HepG2 (cell line): Measurements from ENCODE around the gene DHRS7. TPM values are rescaled to one million over a fixed set of nuclear protein-coding genes. Genes with fewer than 3 reads are reported as not detected.

Source experiments
- ATAC-seq: fragments of 200-7000 bp; cut with Tn5 transposase; 3 replicates; pipeline ENCODE4 v1.9.1; 2020; ENCODE audit warnings: mild to moderate bottlenecking, moderate library complexity
- BruUV-seq: library from RNA; stranded (reverse); fragments of 400-500 nt; replicated peaks from 2 replicates; lab custom pipeline; 2021; lab: Mats Ljungman, UMichigan
- CTCF ChIA-PET: fragments of 300-600 bp; formaldehyde crosslinking; extraction: SDS; loops from one replicate; lab custom pipeline; 2021; ENCODE audit warnings: low total read pairs, inconsistent platforms, low intra/inter-chr PET ratio; lab: Yijun Ruan, JAX
- POLR2A ChIA-PET: fragments of 350-600 bp; sonication (Branson Sonifier 250); formaldehyde crosslinking; loops from one replicate; lab custom pipeline; 2020; ENCODE audit warnings: antibody characterized with exemption, inconsistent platforms; lab: Yijun Ruan, JAX
- DNase-seq: peaks from one replicate; pipeline ENCODE4 v3.0.0-alpha.2; 2015; ENCODE audit warnings: low spot score
- FAIRE-seq: peaks from 3 replicates; lab custom pipeline; 2011; peaks lifted over from hg19 to GRCh38; lab: Jason Lieb, UNC
- H2AFZ ChIP-seq: one replicate; pipeline ENCODE4 v1.6.1; 2011; ENCODE audit warnings: low read length, inconsistent platforms
- H3K27ac ChIP-seq: fragments of 300-600 bp; 3 replicates; pipeline ENCODE4 v1.8.0; 2011; ENCODE audit warnings: mixed run types, mild to moderate bottlenecking, mixed read lengths, low read length, inconsistent platforms; ENCODE audit not compliant: insufficient read depth; ENCODE audit errors: extremely low read length
- H3K27me3 ChIP-seq, 2 experiments: fragments of 200-600 bp in 1 of 2; 2 replicates in 1 of 2; 3 replicates in 1 of 2; pipeline versions ENCODE4 v1.6.0 to v1.8.0; 2011; ENCODE audit warnings: low read length in 2 of 2, mild to moderate bottlenecking in 2 of 2, moderate library complexity in 2 of 2, inconsistent platforms in 1 of 2; ENCODE audit not compliant: insufficient read depth in 2 of 2, control insufficient read depth in 1 of 2
- H3K36me3 ChIP-seq, 2 experiments: fragments of 200-600 bp in 1 of 2; replicated peaks in 1 of 2; 2 replicates in 1 of 2; 3 replicates in 1 of 2; pipeline versions ENCODE4 v1.5.1 to v1.8.0; 2011; ENCODE audit warnings: low read length in 2 of 2, inconsistent platforms in 1 of 2; ENCODE audit not compliant: insufficient read depth in 2 of 2, control insufficient read depth in 1 of 2
- H3K4me1 ChIP-seq: 2 replicates; pipeline ENCODE4 v1.5.1; 2012; ENCODE audit warnings: low read length, inconsistent platforms; ENCODE audit not compliant: insufficient read depth
- H3K4me2 ChIP-seq: 2 replicates; pipeline ENCODE4 v1.6.0; 2011; ENCODE audit warnings: low read depth, low read length, inconsistent platforms
- H3K4me3 ChIP-seq, 3 experiments: fragments of 200-600 bp in 1 of 3; sonication (generic), shearing (Covaris generic) in 1 of 3; replicated peaks in 1 of 3; 2 replicates each; pipeline ENCODE4 v1.5.1; 2011 to 2016; ENCODE audit warnings: low read length in 3 of 3, inconsistent platforms in 2 of 3, low read depth in 2 of 3, mild to moderate bottlenecking in 2 of 3, control low read depth in 1 of 3, mixed read lengths in 1 of 3; ENCODE audit not compliant: insufficient read depth in 1 of 3
- H3K79me2 ChIP-seq: one replicate; pipeline ENCODE4 v1.6.1; 2011; ENCODE audit warnings: low read length, inconsistent platforms; ENCODE audit not compliant: insufficient read depth
- H3K9ac ChIP-seq: 2 replicates; pipeline ENCODE4 v1.6.0; 2011; ENCODE audit warnings: mild to moderate bottlenecking, low read depth, low read length, inconsistent platforms; ENCODE audit not compliant: insufficient read depth
- H3K9me3 ChIP-seq: 2 replicates; pipeline ENCODE4 v1.5.1; 2012; ENCODE audit warnings: mild to moderate bottlenecking, low read length
- H4K20me1 ChIP-seq: 2 replicates; pipeline ENCODE4 v1.6.0; 2011; ENCODE audit warnings: inconsistent platforms, mild to moderate bottlenecking, low read length, moderate library complexity; ENCODE audit not compliant: insufficient read depth
- DMTF1 ChIP-seq: sonication (generic); formaldehyde crosslinking; IDR thresholded peaks from 2 replicates; pipeline ENCODE4 v1.4.0; 2020; ENCODE audit warnings: mild to moderate bottlenecking, missing genetic modification reagents
- FOXP4 ChIP-seq: sonication (generic); formaldehyde crosslinking; IDR thresholded peaks from 2 replicates; pipeline ENCODE4 v1.4.0; 2020; ENCODE audit warnings: missing genetic modification reagents
- GLI4 ChIP-seq: sonication (generic); formaldehyde crosslinking; IDR thresholded peaks from 2 replicates; pipeline ENCODE4 v1.5.1; 2020; ENCODE audit warnings: missing genetic modification reagents, mild to moderate bottlenecking, moderate library complexity, borderline replicate concordance
- HMGXB4 ChIP-seq, 2 experiments: sonication (generic) in 1 of 2; formaldehyde crosslinking in 1 of 2; IDR thresholded peaks; 2 replicates each; pipeline versions ENCODE4 v1.4.0 to v1.6.1; 2018 to 2020; ENCODE audit warnings: missing genetic modification reagents in 2 of 2, borderline replicate concordance in 1 of 2, low read depth in 1 of 2, mild to moderate bottlenecking in 1 of 2, missing biosample characterization in 1 of 2
- MZF1 ChIP-seq: sonication (generic); formaldehyde crosslinking; IDR thresholded peaks from 2 replicates; pipeline ENCODE4 v1.8.1; 2023; ENCODE audit warnings: mild to moderate bottlenecking, missing genetic modification reagents, borderline replicate concordance
- NFIC ChIP-seq: IDR thresholded peaks from 2 replicates; pipeline ENCODE4 v1.6.1; 2012; ENCODE audit warnings: mild to moderate bottlenecking, low read length, inconsistent platforms
- RBM22 ChIP-seq: fragments of 200-400 bp; formaldehyde crosslinking; optimal IDR thresholded peaks from 2 replicates; pipeline ENCODE3; 2017; ENCODE audit warnings: mild to moderate bottlenecking, low read length, moderate library complexity
- TMF1 ChIP-seq: sonication (generic); formaldehyde crosslinking; IDR thresholded peaks from 2 replicates; pipeline ENCODE4 v1.8.1; 2022; ENCODE audit warnings: low read depth, missing genetic modification reagents
- ZBTB20 ChIP-seq: sonication (generic); formaldehyde crosslinking; IDR thresholded peaks from 2 replicates; pipeline ENCODE4 v1.8.1; 2023; ENCODE audit warnings: missing genetic modification reagents, low read depth, mild to moderate bottlenecking, borderline replicate concordance
- ZBTB3 ChIP-seq: sonication (generic); formaldehyde crosslinking; IDR thresholded peaks from 2 replicates; pipeline ENCODE4 v1.4.0; 2020; ENCODE audit warnings: low read depth, mild to moderate bottlenecking, moderate library complexity, missing genetic modification reagents, borderline replicate concordance
- WGBS: methylation state at CpG from one replicate; pipeline ENCODE4 v1.1.6; 2017; ENCODE audit warnings: low lambda C conversion rate; 5-methylcytosine and 5-hydroxymethylcytosine counted together
- in situ Hi-C: cut with HindIII; loops from 2 replicates; pipeline ENCODE4 v1.10.0; 2017; ENCODE audit warnings: low pct_unique_long_range_greater_than_20kb; ENCODE audit not compliant: extremely low pct_ligation_motif_present
- intact Hi-C: fragments of 100-400 bp; cut with micrococcal nuclease; formaldehyde crosslinking; loops from one replicate; pipeline ENCODE4 v1.10.0; 2022; ENCODE audit not compliant: unreplicated experiment
- polyA plus RNA-seq, 8 experiments: library from polyadenylated mRNA; depleted of rRNA in 3 of 8; stranded (reverse) in 7 of 8; unstranded in 1 of 8; fragments of >200 nt; fragmentation: Illumina TruSeq in 4 of 8; extraction: Trizol in 4 of 8; gene quantifications; 2 replicates each; pipeline versions ENCODE4 v1.2.1 to v1.2.3, GENCODE V29; 2011 to 2016; ENCODE audit warnings: low read depth in 4 of 8, missing spikeins in 1 of 8, mixed read lengths in 1 of 8; ENCODE audit not compliant: insufficient read depth in 1 of 8
- total RNA-seq, 5 experiments: library from RNA; depleted of rRNA; stranded (reverse); fragments of >200 nt; fragmentation: Illumina TruSeq; extraction: Trizol; gene quantifications; 2 replicates each; pipeline ENCODE4 v1.2.3, GENCODE V29; 2016; ENCODE audit warnings: low read depth in 1 of 5
- TF ChIP-seq, protein P1 (sequence below): IDR thresholded peaks from 2 replicates; pipeline ENCODE4 v1.6.1; 2016; ENCODE audit warnings: low read depth
- TF ChIP-seq, protein P2 (sequence below): sonication (generic); formaldehyde crosslinking; IDR thresholded peaks from 2 replicates; pipeline ENCODE4 v1.4.0; 2020; ENCODE audit warnings: missing genetic modification reagents

DHRS7 gene
- total and polyA plus RNA-seq, 2 of the 13 experiments (the other 11 are each of a cell fraction or from before 2014, with no cell fraction given), result 20.8 to 44.4 TPM

DNA sequence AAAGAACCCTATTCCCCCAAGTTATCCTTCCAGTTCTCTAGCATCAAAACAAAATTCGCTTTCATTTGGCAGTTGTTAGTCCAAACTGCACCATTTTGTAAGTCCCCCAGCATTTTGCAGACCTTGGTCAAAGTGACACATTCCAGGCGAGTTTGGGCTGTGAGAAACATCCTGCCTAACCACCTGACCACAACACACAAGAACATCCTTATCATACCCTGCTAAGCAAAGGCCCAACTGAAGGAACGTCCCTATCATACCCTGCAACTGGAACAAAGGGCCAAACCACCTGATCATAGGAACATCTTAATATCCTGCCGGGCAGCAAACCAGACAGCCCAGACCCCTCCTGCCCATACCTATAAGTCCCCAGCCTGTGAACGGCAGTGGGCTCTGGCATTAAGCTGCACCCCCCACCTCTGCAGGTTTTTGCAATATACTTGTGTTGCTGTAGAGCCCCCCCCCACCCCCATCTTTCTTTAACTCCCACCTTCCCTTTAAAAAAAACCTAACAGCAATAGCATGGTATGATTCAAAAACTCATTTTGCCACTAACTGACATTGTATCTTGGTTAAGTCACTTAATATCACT is 70.8 kb downstream of the DHRS7 start:
- Histone ChIP-seq H3K79me2 (peaks cover 70% of the 10 kb centered on the region), H3K4me1 (peaks cover 33% of the 10 kb centered on the region), H3K36me3 (peaks cover 7 to 13% of the 10 kb centered on the region in 2 experiments; a peak in 4 of 5 replicates), H4K20me1 (no peaks in the 10 kb centered on the region), H2AFZ (no peak overlapping the region), H3K4me3 (peak overlapping the region; percentile 84 to 95 (median 90); a peak in 5 of 6 replicates), H3K4me2 (peak overlapping the region; percentile 93), H3K27me3 (peaks cover 0 to 3% of the 10 kb centered on the region in 2 experiments; a peak in 1 of 5 replicates), H3K9me3 (no peaks in the 10 kb centered on the region), H3K9ac (peak overlapping the region; percentile 95), H3K27ac (peak overlapping the region; percentile 98)
- DNase-seq (peak; percentile 90), FAIRE-seq (peak; percentile 88), ATAC-seq (peak; percentile 61)
- ChIA-PET CTCF (no interaction called here), POLR2A (no interaction called here)
- intact Hi-C loops, result no loop called here
- no TSS peak for BruUV-seq
- WGBS, result 24% methylated on average over 4 of the region's 5 CpGs
- in situ Hi-C loops, result loop anchor here (5.0 kb wide), 1 partner anchor 153 kb away; the partner anchor contains the start of gene PPM1A
- TF ChIP-seq GLI4 (CRISPR knock-in tag) (no peak), TMF1 (no peak), NFIC (0 out of 2 replicates have a peak, but pooled peaks have one; percentile 32), ZBTB3 (CRISPR knock-in tag) (no peak), ZBTB20 (CRISPR knock-in tag) (no peak), FOXP4 (CRISPR knock-in tag) (peak; percentile 81), RBM22 (no peak), MZF1 (CRISPR knock-in tag) (no peak), DMTF1 (CRISPR knock-in tag) (no peak), HMGXB4 (CRISPR knock-in tag; IDR thresholded peaks at IDR 0.05; ENCODE audit: borderline replicate concordance in 1 of 2, low read depth in 1 of 2) (no peak)
- TF ChIP-seq, protein P1, sequence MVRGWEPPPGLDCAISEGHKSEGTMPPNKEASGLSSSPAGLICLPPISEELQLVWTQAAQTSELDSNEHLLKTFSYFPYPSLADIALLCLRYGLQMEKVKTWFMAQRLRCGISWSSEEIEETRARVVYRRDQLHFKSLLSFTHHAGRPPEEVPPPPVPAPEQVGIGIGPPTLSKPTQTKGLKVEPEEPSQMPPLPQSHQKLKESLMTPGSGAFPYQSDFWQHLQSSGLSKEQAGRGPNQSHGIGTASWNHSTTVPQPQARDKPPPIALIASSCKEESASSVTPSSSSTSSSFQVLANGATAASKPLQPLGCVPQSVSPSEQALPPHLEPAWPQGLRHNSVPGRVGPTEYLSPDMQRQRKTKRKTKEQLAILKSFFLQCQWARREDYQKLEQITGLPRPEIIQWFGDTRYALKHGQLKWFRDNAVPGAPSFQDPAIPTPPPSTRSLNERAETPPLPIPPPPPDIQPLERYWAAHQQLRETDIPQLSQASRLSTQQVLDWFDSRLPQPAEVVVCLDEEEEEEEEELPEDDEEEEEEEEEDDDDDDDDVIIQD (CRISPR knock-in tag), result peak; percentile 53; the same call in 1 of the 2 replicates
- TF ChIP-seq, protein P2, sequence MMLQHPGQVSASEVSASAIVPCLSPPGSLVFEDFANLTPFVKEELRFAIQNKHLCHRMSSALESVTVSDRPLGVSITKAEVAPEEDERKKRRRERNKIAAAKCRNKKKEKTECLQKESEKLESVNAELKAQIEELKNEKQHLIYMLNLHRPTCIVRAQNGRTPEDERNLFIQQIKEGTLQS, result peak; percentile 63
